ACC112 (cell line): ENCODE data around the gene CRHBP.

ENCODE experiments used
- H2AFZ ChIP-seq: fragments of 200-600 bp; sonication (generic); one replicate; pipeline ENCODE4 v1.6.0; 2017; ENCODE audit warnings: antibody characterized with exemption, low read length; ENCODE audit not compliant: unreplicated experiment
- H3K27ac ChIP-seq: fragments of 200-600 bp; sonication (generic); 2 replicates; pipeline ENCODE4 v1.5.1; 2014; ENCODE audit warnings: low read depth, mild to moderate bottlenecking, antibody characterized with exemption, low read length, moderate library complexity
- H3K27me3 ChIP-seq: fragments of 200-600 bp; sonication (generic); 2 replicates; pipeline ENCODE4 v1.6.1; 2014; ENCODE audit warnings: mild to moderate bottlenecking, antibody characterized with exemption, low read length, moderate library complexity, mixed read lengths; ENCODE audit not compliant: insufficient read depth
- H3K36me3 ChIP-seq: fragments of 200-600 bp; sonication (generic); 2 replicates; pipeline ENCODE4 v1.6.1; 2016; ENCODE audit warnings: mild to moderate bottlenecking, antibody characterized with exemption, low read length, moderate library complexity, mixed read lengths; ENCODE audit not compliant: insufficient read depth
- H3K4me1 ChIP-seq: fragments of 200-600 bp; sonication (generic); one replicate; pipeline ENCODE4 v1.6.1; 2016; ENCODE audit warnings: low read length, mixed read lengths; ENCODE audit not compliant: insufficient read depth, unreplicated experiment, control insufficient read depth
- H3K4me3 ChIP-seq: fragments of 200-600 bp; sonication (generic); 2 replicates; pipeline ENCODE4 v1.5.1; 2014; ENCODE audit warnings: mild to moderate bottlenecking, low read depth, low read length
- H3K79me2 ChIP-seq: fragments of 200-600 bp; sonication (generic); one replicate; pipeline ENCODE4 v1.6.0; 2016; ENCODE audit warnings: low read length; ENCODE audit not compliant: control insufficient read depth, unreplicated experiment, insufficient read depth

CRHBP gene

GRCh38 chr5:77012601-77013000 lies 59.8 kb downstream of the CRHBP start:
- Histone ChIP-seq H3K27ac (no peak overlapping the region), H2AFZ (no peak overlapping the region), H3K27me3 (peaks cover 4% of the 10 kb centered on the region; the same call in 1 of the 2 replicates), H3K4me1 (no peaks in the 10 kb centered on the region), H3K36me3 (no peaks in the 10 kb centered on the region), H3K4me3 (no peak overlapping the region), H3K79me2 (no peaks in the 10 kb centered on the region)

GRCh38 chr5:77015938-77016569 lies 63.2 kb downstream of the CRHBP start:
- no peaks in the 10 kb centered on the region for H3K79me2 ChIP-seq
- H2AFZ ChIP-seq: no peak overlapping the region
- H3K27me3 ChIP-seq: no peaks in the 10 kb centered on the region
- H3K27ac ChIP-seq: no peak overlapping the region
- no peaks in the 10 kb centered on the region for H3K36me3 ChIP-seq
- H3K4me3 ChIP-seq: no peak overlapping the region
- no peaks in the 10 kb centered on the region for H3K4me1 ChIP-seq

- Histone ChIP-seq H3K27me3 (no peaks in the 10 kb centered on the region), H3K36me3 (no peaks in the 10 kb centered on the region), H3K4me1 (no peaks in the 10 kb centered on the region), H3K4me3 (no peak overlapping the region), H3K27ac (no peak overlapping the region), H3K79me2 (no peaks in the 10 kb centered on the region), H2AFZ (no peak overlapping the region)
Observed at GRCh38 chr5:77016962-77017361, 64.1 kb downstream of the CRHBP start.

GRCh38 chr5:77017668-77018067 lies 64.8 kb downstream of the CRHBP start:
- Histone ChIP-seq H2AFZ (no peak overlapping the region), H3K4me1 (no peaks in the 10 kb centered on the region), H3K27ac (no peak overlapping the region), H3K27me3 (peaks cover 5% of the 10 kb centered on the region; the same call in 1 of the 2 replicates), H3K79me2 (no peaks in the 10 kb centered on the region), H3K4me3 (no peak overlapping the region), H3K36me3 (no peaks in the 10 kb centered on the region)
